GM19043 (cell line): ENCODE measurements around the gene GTPBP2.
"Not testable (repeated sequence)": the region's sequence is repeated elsewhere in the genome, so short reads cannot be mapped to it uniquely, and the experiment has no call there.

Experiments
- ATAC-seq: cut with Tn5 transposase; IDR thresholded peaks from one replicate; pipeline ENCODE4 v1.9.1; 2021; ENCODE audit warnings: low read depth; ENCODE audit not compliant: unreplicated experiment

GTPBP2 gene

GRCh38 chr6:43627008-43627825 is 1.8 kb downstream of the GTPBP2 start:
- ATAC-seq = no peak

DNA sequence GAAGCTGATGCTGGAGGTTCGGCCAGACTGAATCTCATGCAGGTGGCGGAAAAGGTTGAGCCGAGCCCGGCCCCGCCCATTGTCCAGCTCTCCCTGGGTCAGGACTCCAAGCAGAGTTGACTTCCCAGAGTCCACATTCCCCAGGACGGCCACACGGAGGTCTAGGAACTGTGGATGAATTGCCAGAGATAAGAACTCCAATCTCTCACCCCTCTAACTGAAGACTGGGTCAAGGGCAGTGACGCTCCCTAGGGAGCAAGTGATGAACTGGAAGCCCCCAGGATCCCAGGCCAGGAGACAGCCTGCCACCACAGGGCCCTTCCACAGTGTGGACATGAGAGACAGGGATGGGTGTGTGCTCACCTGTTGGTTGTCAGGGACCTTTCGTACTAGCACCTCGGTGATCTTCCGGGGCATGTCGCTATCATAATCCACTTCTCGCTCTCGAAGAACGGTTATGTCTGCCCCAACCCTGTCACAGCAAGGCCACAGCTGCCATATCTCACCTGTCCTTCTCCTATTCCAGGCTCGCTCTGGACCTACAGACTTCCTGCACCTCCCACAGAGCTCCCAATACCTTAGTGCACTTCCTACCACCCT is 3.6 kb downstream of the GTPBP2 start:
- no peak for ATAC-seq

- no peak for ATAC-seq
Measured at GRCh38 chr6:43624786-43625288, 4.2 kb downstream of the GTPBP2 start.

DNA sequence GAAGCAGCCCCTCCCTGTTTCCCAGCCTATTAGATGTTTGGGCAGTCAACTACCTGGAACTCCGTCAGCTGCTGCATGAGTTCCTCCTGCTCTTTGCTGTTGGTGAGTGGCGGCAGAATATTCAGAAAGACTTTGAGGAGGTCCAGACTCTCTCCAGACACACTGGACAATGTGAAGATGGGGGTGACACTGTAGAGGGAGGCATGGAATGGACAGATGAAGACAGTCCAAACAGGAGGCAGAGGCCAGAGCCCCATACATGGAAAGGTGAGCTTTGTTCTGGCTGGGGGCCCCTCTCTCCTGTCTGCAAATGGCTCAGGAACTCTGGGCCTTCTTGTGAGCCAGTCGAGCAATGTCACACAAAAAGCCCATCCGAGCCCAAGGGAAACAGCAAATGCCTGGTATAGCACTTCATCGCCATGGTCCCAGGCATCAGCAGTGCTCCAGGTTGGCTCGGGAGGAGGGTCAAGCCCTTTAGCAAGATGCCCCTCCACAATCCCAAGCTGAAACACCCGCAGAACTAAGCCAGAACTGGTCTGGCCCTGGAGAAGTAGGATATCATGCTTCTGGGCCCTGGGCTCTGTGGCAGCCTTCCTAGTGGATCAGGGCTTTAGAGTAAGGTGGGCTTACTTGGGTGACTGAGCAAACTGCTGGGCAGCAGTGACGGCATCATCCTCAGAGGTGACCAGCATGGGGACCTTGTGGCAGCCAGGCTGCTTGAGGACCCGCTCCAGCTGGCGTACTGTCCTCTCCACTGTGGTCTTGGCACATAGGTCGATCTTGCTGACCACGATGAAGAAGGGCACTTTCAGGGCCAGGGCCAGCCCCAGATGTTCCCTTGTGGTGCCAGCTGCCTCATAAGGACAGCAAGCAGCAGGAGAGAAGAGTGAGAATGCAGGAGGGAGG is 4.9 kb downstream of the GTPBP2 start:
- ATAC-seq = no peak

DNA sequence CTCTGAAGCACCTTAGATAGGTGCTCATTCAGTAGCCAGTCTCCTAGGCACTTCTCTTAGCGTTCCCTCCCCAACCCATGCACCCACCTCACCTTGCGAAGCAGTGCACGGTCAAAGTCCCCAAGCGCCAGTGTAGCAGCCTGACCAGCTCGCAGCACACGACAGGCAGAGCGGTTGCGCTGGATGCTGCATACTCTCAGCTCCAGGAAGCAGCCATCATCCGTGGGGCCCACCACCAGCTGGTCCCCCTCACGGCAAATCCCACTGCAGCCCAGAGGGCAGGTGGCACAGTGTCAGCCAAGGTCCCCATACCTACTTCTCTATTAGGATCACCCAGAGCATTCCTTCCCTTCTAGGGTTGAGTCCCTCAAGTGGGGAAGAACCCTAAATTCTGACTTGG is 6.5 kb downstream of the GTPBP2 start:
- no peak for ATAC-seq

DNA sequence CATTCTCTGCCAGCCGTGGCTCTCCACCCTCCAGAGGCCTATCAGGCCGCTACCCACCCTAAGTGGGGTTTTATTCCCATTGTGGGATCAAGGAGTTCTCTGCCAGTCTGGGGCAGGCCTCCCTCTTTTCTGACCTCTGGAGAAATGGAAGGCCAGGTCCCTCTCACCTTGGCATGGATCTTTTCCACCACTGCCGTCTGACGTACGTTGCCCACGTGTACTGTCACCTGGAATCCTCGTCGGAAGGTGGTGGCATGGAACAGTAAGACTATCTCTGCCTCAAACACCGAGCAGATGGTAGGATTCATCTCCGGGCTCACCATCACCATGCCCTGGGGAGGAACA is 7.3 kb downstream of the GTPBP2 start:
- no peak for ATAC-seq

- ATAC-seq = no peak
Measured at GRCh38 chr6:43621078-43621835, 7.8 kb downstream of the GTPBP2 start.

DNA sequence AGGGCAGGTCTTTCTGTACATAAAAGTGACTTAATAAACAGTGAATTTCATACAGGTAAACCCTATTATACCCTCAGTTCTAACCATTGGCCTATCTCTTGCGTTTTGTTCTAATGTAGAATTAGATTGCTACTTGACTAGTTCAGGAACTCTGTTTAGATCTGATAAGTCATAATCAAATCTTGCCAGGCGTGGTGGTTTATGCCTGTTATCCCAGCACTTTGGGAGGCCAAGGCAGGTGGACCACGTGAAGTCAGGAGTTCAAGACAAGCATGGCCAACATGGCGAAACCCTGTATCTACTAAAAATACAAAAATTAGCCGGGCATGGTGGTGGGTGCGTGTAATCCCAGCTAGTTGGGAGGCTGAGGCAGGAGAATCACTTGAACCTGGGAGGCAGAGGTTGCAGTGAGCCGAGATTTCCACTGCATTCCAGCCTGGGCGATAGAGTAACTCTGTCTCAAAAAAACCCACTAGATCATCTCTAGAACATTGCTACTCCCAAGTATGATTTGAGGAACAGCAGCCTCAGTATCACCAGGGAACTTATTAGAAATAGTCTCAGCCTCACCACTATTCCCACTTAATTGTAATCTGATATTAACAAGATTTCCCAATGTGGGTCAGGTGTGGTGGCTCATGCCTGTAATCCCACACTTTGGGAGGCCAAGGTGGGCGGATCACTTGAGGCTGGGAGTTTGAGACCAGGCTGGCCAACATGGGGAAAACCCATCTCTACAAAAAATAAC is 12.2 kb downstream of the GTPBP2 start:
- no peak for ATAC-seq

DNA sequence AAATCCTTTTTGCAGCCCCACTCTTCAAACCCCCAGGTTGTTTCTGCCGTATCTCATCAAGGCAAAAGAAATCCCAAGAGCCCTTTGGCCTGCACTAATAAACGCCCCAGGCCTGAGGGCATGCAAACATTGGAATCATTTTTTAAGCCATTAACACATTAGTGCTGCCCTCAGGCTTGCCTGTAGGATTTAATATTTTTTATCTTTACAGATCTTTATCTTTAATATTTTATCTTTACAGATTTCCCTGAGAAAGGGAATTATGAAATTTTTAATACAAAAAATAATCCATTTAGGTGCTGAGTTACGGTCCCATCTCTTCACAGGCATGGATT is 14.7 kb downstream of the GTPBP2 start:
- no peak for ATAC-seq

GRCh38 chr6:43613721-43614395 is 15.2 kb downstream of the GTPBP2 start:
- ATAC-seq = no peak

GRCh38 chr6:43610431-43610830 is 18.6 kb downstream of the GTPBP2 start:
- ATAC-seq = no peak

DNA sequence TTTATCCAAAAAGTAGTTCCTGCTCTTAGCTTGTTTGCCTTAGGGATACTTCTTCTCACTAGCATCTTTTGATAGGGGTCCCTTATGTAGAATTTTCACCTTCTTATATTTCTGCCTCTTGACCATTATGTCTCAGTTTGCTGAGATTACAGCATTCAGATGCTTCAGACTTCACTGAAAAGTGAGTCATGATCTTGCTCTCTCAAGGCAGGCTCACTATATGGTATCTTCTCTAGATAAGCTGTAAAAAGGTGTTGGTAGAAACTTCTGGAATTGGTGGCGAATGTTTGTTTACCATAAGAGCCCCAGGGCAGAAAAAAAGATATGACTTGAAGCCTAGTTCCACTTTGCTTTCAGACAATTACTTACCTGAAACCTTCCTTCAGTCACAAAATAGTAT is 19.7 kb downstream of the GTPBP2 start:
- no peak for ATAC-seq

DNA sequence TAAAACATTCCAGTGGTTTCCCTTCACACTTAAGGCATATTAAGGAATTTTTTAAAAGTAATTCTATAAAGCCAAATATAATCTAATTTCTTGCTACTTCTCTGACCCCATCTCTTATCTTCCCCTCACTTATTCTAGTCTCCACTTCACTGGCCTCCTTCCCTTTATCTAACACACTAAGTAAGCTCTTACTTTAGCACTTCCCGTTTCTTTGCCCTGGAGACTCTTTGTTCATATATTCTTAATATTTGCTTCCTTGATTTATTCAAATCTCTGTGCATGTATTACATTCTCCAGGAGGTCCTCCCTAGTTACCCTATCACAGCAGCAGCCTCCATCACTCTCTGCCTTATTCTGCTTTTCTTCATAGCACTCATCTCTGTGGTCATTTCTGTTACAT is 20.3 kb downstream of the GTPBP2 start:
- ATAC-seq = no peak

DNA sequence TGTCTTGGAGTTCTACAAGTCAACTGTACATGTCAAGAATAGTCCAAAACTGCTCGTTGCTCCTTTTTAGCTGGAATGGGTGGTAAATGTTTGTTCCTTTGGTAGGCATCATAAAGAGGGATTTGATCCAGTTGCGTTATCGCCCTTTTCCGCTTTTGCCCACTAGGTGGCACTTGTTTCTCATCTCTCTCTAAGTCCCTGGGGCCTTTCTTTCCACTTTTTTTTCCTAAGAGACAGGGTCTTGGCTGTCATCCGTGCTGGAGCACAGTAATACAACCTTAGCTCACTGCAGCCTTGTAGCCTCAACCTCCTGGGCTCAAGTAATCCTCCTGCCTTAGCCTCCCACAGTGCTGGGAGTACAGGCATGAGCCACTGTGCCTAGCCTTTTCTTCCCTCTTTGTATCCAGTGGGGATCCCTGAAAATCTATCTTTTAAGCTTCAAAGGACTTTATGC is 20.7 kb downstream of the GTPBP2 start:
- ATAC-seq = no peak

- no peak for ATAC-seq
Measured at GRCh38 chr6:43606019-43606418, 23.0 kb downstream of the GTPBP2 start.

DNA sequence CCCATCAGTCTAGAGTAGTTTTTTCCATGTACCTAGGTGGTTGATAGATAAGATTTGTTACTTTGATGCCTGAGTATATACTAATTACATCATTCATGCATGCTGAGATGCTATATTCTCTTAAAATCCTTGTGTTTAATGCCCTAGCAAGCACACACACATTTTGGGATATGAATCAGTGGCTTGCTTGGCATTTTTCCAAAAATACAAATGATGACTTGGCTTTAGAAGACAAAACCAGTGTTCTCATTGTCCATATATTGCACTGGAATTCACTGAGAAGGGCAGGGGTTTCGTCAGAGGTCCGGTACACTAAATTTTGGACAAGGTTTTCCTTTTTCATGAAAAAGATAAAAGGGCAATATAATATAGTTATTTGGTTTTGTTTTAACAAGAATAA is 24.9 kb downstream of the GTPBP2 start:
- no peak for ATAC-seq

DNA sequence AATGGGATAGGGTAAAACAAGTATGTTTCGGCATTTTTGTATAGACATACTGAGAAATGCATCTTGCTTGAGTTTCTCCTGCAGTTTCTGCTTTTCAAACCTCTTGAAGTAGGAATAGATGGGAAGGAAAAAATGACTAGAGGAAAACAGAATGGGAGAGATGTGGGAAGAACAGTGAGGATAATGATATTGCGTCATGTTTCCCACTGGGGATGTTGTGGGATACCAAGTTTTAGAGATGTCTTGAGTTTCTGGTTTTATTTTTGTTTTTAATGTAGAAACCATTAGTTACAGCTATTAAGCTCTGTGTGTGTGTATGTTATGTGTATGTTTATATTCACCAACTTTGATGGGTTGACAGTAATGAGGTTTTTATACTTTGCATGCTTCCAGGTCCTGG is 28.5 kb downstream of the GTPBP2 start:
- ATAC-seq = no peak

DNA sequence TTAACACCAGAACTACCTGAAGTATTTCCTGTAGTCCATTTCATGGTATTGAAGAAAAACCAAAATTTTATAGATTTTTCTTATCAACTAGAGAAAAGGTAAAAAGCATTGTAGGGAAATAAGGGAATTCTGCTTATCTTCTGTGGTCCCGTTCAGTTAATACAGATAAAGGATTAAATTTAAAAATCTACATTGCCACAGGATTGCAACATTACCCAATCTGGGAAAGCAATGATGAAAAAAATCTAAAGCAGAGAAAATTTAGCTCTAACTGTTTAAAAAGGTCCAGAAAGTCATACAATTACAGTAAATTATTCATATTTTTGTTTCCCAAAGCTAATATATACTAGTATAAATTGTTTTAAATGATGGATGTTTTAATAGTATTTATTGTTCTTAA is 35.1 kb downstream of the GTPBP2 start:
- no peak for ATAC-seq

DNA sequence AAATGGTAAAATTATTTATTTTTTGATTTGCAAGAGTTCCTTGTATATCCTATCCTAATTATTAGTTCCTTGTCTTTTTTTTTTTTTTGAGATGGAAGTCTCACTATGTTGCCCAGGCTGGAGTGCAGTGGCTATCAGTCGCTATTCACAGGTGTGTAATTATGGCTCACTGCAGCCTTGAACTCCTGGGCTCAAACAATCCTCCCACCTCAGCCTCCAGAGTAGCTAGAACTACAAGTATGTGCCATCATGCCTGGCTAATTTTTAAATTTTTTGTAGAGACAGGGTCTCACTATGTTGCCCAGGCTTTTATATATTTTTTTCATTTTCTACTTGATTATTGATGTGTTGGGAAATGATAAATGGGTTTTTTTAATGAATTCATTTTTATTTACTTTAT is 39.5 kb downstream of the GTPBP2 start:
- not testable (repeated sequence) for ATAC-seq
